HG03025 (cell line): Measurements from ENCODE around the gene DLGAP4.

ENCODE experiments used
- ATAC-seq: cut with Tn5 transposase; IDR thresholded peaks from one replicate; pipeline ENCODE4 v1.9.1; 2021; ENCODE audit warnings: mild to moderate bottlenecking, moderate library complexity; ENCODE audit not compliant: unreplicated experiment, low FRiP score

DLGAP4 gene

DNA sequence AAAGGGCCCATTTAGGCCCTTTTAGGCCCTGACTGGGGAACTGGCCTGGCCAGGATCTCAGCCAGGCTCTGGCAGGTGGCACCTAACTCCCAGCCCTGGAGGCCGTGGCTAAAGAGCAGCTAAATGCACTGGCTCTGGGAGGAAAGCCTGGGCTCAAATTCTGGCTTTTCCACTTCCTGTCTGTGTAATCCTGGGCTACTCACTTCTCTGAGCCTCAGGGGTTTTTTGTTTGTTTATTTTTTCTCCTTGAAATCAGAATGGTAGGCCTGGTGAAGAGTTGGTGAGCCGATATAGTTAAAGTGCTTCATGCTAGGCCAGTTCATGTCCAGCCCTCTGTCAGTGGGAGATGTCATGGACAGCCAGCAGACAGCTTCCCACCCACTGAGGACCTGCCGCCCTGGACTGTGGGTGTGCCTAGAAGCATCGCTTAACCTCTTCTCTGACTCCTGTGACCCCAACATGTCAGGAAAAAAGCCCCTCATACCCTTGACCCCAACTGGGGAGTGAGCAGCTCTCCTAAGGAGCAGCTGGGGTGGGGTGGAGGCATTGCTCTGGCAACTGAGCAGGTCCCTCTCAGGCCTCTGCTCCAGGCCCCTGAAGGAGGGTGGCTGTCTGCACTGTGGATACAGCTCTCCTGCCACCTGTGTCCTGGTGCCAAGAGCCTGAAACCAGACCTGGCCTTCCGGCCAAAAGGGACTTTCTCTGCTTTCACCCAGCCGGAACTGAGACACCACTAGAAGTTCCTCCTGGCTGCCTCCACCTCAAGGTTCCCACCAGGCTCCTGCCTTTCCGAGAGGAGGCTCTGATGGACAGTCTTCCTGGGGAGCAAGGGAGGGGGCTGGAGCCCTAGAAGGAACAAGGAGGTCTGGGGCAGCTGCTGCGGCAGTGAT lies 178.0 kb downstream of the DLGAP4 start:
- no peak for ATAC-seq

- ATAC-seq = no peak
Measured at GRCh38 chr20:36485286-36485685, 179.1 kb downstream of the DLGAP4 start.

DNA sequence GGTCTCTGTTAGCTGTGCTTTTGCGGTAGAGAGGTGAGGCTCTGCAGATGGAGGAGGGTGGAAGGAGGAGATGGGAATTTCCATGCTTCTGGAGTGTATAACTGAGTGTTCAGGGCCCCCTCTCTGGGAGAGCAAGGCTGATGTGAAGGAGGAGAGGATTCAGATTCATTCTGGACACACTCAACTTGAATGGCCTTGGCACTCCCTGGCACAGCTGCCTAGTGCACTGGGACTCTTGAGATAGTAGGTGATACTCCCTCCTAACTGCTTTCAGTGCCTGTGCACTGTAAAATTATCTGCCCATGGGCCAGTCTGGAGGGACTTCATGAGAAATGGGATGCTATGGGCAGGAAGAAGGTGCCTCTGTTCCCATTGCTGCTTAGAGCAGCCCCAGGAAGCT lies 180.9 kb downstream of the DLGAP4 start:
- ATAC-seq = no peak

DNA sequence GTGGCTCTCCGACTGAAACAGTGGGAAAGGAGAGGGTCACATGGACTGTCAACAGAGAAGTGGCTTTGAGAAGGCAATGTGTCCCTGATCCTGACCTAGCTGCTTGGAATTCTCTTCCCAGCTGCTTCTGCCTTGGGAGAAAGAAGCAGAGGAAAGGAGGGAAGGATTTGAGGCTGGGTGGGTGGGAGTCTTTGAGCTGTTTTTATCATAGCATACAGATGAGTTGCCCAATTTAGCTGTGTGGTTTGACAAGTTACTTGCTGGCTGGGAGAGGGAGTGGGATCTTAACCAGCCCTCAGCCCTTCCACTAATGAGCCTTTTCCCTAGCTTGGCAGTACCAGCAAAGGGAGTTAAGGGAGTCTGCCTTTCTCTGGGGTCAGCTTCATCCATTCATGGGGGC lies 184.1 kb downstream of the DLGAP4 start:
- no peak for ATAC-seq

DNA sequence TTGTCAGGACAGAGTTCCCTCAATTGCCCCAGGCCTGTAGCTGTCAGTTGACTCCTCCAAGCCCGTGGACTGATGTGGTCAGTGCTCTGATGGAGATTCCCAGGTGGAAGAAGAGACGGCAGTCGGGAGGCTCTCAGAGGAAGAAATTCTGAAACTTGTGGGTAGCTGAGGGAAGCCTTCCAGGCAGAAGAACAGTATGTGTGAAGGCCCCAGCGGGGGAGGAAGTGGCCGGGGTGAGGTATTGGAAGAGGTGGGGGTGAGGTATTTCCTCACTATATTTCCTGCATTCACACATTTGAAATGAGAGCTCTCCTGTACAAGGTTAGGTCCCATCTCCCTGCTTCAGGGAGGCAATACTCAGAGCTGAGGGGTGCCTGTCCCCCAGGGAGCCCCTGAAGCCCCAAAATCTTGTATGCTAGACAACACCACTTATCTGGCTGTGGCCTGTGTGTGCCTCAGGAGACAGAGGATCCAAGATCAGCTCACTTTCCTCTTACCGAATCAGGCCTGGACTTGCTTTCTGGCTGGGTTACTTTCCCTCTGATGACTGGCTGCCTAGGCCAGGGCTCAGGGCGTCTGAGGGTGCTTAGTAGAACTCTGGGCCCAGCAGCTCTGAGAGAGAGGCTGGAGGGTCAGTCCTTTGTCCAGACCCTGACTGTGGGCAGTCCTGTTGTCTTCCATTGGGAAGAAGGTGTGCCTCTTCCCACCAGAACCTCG lies 185.9 kb downstream of the DLGAP4 start:
- ATAC-seq = no peak

DNA sequence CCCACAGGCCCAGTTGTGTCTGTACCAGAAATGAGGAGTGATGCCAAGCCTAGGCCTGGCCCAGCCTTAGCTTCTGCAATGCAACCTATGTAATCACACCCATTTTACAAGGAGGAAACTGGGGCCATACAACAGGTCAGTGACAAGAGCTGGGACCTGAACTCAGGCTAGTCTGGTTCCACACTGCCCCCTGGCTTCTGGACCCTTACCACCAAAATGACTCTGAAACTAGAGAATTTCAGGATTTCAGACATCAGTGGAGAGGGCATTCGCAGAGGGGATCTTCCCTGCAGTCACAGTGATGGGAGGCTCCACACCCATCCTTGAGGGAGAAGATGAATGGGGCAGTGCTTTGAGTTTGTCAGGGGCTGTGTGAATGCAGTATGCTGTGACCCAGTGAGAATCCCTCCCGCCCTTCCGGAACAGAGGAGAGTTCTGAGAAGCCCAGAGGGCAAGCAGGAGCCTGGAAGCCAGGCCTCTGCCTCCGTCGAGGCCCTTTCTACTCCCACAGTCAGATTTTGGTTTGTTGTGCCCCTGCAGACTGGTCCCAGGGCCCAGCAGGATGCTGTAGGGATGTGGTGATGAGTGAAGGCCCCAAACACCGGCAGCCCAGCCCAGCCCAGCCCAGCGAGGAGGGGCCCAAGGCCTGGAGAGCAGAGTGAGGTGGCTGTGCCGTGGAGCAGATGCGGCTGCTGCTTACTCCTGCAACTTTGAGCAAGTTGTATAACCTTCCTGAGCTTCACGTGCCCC lies 187.1 kb downstream of the DLGAP4 start:
- ATAC-seq = no peak

DNA sequence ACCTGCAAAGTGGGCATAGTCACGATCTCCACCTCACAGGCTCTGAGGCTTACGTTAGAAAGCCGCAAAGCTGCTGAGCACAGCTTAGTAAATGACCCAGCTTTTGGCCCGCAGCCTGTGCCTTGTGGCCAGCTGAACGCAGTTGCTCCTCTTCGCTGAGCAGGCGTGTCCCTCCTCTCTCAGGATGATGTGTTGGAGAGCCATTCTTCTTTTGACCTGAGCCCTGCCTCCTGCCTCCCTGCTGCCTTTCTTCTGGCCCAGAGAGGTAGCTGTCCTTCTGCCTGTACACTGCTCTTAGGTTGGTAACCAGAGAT lies 187.6 kb downstream of the DLGAP4 start:
- no peak for ATAC-seq

DNA sequence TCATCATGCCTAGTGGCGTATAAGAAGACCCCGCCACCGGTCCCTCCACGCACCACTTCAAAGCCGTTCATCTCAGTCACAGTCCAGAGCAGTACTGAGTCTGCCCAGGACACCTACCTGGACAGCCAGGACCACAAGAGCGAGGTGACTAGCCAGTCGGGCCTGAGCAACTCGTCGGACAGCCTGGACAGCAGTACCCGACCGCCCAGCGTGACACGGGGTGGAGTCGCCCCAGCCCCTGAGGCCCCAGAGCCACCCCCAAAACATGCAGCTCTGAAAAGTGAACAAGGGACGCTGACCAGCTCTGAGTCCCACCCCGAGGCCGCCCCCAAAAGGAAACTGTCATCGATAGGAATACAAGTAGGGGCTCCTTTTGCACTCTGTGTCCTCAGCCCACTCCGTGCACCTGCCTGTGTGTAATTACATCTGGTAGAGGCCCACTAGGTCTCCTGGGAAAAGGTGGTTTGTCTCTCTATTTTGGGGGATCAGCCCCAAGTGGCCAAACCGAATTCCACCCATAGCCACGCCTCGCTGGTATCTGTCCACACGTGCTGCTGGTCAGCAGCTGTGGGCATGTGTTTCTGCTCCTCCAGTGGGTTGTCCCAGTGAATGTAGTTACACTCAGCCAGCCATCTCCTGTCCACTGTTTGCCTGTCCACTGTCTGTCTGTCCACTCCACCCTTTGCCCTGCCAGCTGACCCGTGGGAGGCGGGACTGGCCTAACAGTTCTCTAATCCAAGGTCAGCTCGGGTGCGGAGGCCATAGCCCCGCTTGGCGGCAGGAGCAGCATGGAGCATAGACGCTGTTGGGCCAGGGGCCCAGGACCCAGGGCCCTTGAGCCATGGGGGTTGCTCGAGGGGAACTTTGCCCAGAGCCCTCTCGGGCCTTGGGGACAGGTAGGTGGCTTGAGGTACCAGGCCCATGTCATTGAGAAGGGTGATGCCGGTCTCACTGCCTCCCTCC lies 190.8 kb downstream of the DLGAP4 start:
- ATAC-seq = no peak

DNA sequence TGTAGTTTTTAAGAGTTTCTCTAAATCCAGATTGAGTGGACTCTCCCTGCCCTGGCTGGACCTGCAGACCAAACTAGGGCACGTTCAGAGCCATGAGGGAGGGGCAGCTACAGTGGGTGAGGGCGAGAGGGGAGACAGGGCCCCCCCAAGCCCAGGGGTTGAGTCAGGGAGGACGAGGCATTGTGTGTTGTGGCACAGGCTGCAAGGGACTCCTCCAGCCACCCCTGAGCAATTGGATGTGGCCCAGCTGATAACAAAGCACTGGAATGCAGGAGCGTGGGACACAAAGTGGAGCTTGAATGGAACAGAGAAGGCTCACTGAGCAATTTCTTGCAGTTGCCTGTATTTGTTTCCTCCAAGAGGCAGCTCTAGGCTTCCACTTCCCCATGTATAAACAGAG lies 191.7 kb downstream of the DLGAP4 start:
- no peak for ATAC-seq

GRCh38 chr20:36498386-36499179 lies 192.4 kb downstream of the DLGAP4 start:
- ATAC-seq = no peak

- ATAC-seq = no peak
Measured at GRCh38 chr20:36499211-36499610, 193.1 kb downstream of the DLGAP4 start.

DNA sequence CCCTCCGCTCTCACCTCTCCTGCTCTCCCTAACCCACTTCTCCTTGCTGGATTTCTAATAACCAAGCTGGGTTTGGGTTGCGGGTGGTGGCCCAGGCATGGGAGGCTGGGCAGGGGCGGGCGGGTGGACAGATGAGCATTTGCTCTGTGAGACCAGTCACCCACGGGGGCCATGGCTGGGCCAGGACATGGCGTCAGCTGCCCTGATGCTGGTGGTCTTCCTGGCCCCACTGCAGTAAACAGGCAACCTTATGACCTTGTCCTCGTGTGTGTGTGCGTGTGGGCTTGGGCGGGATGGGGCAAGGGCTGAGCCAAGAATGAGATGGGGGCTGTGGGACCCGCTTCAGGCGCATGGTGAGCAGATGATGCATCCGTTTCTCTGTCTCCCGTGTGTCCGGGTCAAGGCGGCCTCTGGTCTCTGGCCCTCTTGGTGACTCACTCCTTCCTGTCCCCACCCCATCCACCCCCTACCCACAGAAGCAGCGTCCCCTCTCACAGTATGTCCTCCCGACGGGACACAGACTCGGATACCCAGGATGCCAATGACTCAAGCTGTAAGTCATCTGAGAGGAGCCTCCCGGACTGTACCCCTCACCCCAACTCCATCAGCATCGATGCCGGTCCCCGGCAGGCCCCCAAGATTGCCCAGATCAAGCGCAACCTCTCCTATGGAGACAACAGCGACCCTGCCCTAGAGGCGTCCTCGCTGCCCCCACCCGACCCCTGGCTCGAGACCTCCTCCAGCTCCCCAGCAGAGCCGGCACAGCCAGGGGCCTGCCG lies 193.8 kb downstream of the DLGAP4 start:
- no peak for ATAC-seq

GRCh38 chr20:36501367-36502006 lies 195.3 kb downstream of the DLGAP4 start:
- no peak for ATAC-seq

- no peak for ATAC-seq
Measured at GRCh38 chr20:36504295-36504694, 198.2 kb downstream of the DLGAP4 start.

DNA sequence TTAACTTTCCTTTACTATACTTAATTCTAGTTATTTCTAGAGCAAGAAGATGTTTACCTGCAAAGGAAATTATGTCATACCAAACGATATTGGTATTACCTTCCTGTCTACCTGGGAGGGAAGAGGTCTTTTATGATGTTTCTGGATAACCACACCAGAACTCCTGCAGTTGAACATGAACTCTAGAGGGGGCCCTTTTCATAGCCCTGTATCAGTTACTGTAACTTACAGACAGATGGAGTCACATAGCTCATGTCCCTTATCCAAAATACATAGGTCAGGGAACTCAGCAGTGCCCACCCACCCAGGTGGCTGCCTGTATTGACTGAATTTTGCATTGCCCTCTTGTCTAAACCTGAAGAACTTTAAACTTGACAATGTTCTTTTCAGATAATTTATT lies 200.1 kb downstream of the DLGAP4 start:
- ATAC-seq = no peak

DNA sequence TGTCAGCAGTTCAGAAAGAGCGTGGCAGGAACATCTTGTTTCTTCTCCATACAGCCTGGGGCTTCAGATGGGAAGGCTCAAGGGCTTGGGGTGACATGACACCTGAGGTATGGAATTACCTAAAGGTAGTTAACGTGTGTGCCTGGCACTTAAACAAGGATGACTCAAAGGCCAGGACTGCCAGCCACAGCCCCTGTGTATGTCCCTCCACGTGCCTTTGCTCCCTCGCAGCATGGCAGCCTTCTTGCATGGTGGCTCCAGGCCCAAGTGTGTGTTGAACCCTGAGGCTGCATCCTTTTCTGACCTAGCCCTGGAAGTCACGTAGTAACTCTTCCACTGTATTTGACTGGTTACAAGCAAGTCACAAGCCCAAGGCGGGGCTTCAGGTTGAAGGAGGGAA lies 201.6 kb downstream of the DLGAP4 start:
- ATAC-seq = no peak

DNA sequence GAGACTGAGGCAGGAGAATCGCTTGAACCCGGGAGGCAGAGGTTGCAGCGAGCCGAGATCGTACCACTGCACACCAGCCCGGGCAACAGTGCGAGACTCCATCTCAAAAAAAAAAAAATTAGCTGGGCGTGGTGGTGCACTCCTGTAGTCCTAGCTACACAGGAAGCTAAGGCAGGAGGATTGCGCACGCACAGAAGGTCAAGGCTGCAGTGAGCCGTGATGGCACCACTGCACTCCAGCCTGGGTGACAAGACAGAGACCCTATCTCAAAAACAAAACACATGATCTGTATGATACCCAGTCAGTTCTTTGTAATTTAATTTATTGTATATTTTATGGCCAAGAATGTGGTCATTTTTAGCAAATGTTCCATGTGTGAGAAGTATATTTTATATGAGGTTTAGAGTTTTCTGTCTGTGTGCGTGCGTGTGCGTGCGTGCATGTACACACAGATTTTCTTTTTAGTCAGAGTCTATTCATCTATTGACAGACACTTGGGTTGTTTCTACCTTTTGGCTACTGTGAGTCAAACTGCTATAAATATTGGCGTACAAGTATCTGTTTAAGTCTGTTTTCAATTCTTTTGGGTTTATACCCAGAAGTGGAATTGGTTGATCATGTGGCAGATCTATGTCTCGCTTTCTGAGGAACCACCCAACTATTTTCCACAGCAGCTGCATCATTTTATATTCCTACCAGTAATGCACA lies 213.0 kb downstream of the DLGAP4 start:
- no peak for ATAC-seq

GRCh38 chr20:36519944-36520343 lies 213.8 kb downstream of the DLGAP4 start:
- no peak for ATAC-seq
